ENCODE data around the gene CT45A1. TPM values are rescaled to one million over a fixed set of nuclear protein-coding genes. Genes with fewer than 3 reads are reported as not detected.

Gene CT45A1
- total RNA-seq (2022; extraction: Qiagen RNA extraction; ENCODE audit: low read depth) = not detected in 5 replicates

GRCh38 chrX:135713183-135713689, at the start of gene CT45A1:
Gene CT45A1, plus strand, starts transcription at chrX:135713639. Its CDS starts 5,302 bp downstream, at chrX:135718941.

GRCh38 chrX:135768091-135768490, 54.7 kb downstream of the CT45A1 start, which contains the start of gene CT45A3:
Gene CT45A3, minus strand, starts transcription at chrX:135768191. Its CDS starts 3,747 bp downstream, at chrX:135764444.

Other genes starting within 250 kb of the CT45A1 start
- 0.08 to 0.31 TPM (median 0.14 TPM) in 5 replicates for gene INTS6L, start 193.0 kb upstream of the CT45A1 start, total RNA-seq (2022; extraction: Qiagen RNA extraction; ENCODE audit: low read depth)
- 0.23 to 0.31 TPM (median 0.27 TPM) in 3 of 5 replicates, not detected in the others for gene CT45A3, start 54.6 kb downstream of the CT45A1 start, total RNA-seq (2022; extraction: Qiagen RNA extraction; ENCODE audit: low read depth)
- not detected in 5 replicates for gene CT45A5, start 71.9 kb downstream of the CT45A1 start, total RNA-seq (2022; extraction: Qiagen RNA extraction; ENCODE audit: low read depth)
- gene CT45A6, start 89.1 kb downstream of the CT45A1 start, total RNA-seq (2022; extraction: Qiagen RNA extraction; ENCODE audit: low read depth) = not detected in 5 replicates
- gene CT45A2, start 106.4 kb downstream of the CT45A1 start, total RNA-seq (2022; extraction: Qiagen RNA extraction; ENCODE audit: low read depth) = not detected in 5 replicates
- gene CT45A7, start 123.6 kb downstream of the CT45A1 start, total RNA-seq (2022; extraction: Qiagen RNA extraction; ENCODE audit: low read depth) = not detected in 5 replicates
- gene CT45A8, start 140.9 kb downstream of the CT45A1 start, total RNA-seq (2022; extraction: Qiagen RNA extraction; ENCODE audit: low read depth) = not detected in 5 replicates
- not detected in 5 replicates for gene CT45A9, start 158.2 kb downstream of the CT45A1 start, total RNA-seq (2022; extraction: Qiagen RNA extraction; ENCODE audit: low read depth)
- 0.41 to 1.1 TPM in 2 of 5 replicates, not detected in the others for gene CT45A10, start 179.8 kb downstream of the CT45A1 start, total RNA-seq (2022; extraction: Qiagen RNA extraction; ENCODE audit: low read depth)
- gene SAGE1, start 180.1 kb downstream of the CT45A1 start, total RNA-seq (2022; extraction: Qiagen RNA extraction; ENCODE audit: low read depth) = 0.06 to 0.07 TPM (median 0.06 TPM) in 3 of 5 replicates, not detected in the others

Data from A549 treated with GW870086 at 1 μM for 4 hours (cell line).